ENCODE results near the gene FOXP2.

- TF ChIP-seq CTCF (IDR thresholded peaks at IDR 0.05) (no peak), POLR2A (IDR thresholded peaks at IDR 0.05) (no peak), POLR2AphosphoS5 (IDR thresholded peaks at IDR 0.05) (no peak), EP300 (IDR thresholded peaks at IDR 0.05) (no peak)
Measured at GRCh38 chr7:114409750-114410149, 4.9 kb upstream of the FOXP2 start.

All from sigmoid colon (tissue), 4 donors.